Central memory CD8-positive, alpha-beta T cell (primary cell): ENCODE data around the gene ITCH.
"Not testable (repeated sequence)": the region's sequence is repeated elsewhere in the genome, so short reads cannot be mapped to it uniquely, and the experiment has no call there.

Experiments
- ATAC-seq: fragments of 150-1000 bp; cut with Tn5 transposase; replicated peaks from 2 replicates; pipeline ENCODE4 v1.10.0; 2022; ENCODE audit warnings: mild to moderate bottlenecking, moderate FRiP score, moderate number of reproducible peaks; ENCODE audit not compliant: poor library complexity, severe bottlenecking; ENCODE audit errors: extremely low read depth
- DNase-seq, 2 donors: peaks; one replicate each; pipeline ENCODE4 v3.0.0; 2021; ENCODE audit warnings: low spot score in 2 of 2
- H3K27ac Mint-ChIP-seq: one replicate; pipeline ENCODE4 v1.8.0; 2022; ENCODE audit warnings: low read depth, mild to moderate bottlenecking, moderate library complexity, mixed read lengths
- H3K27me3 Mint-ChIP-seq: one replicate; pipeline ENCODE4 v1.8.0; 2022; ENCODE audit warnings: mixed read lengths
- H3K36me3 Mint-ChIP-seq: one replicate; pipeline ENCODE4 v1.8.0; 2022; ENCODE audit warnings: mild to moderate bottlenecking, moderate library complexity, mixed read lengths; ENCODE audit not compliant: insufficient read depth
- H3K4me1 Mint-ChIP-seq: one replicate; pipeline ENCODE4 v1.8.0; 2022; ENCODE audit warnings: mixed read lengths
- H3K4me3 Mint-ChIP-seq: one replicate; pipeline ENCODE4 v1.8.0; 2022; ENCODE audit warnings: mild to moderate bottlenecking, moderate library complexity, mixed read lengths
- H3K9me3 Mint-ChIP-seq: one replicate; pipeline ENCODE4 v1.8.0; 2022; ENCODE audit warnings: mixed read lengths

Gene ITCH

GRCh38 chr20:34495307-34495706 is 132.2 kb downstream of the ITCH start:
- ATAC-seq (no peak), DNase-seq (no peak)
- Mint-ChIP-seq H3K27me3 (no peaks in the 10 kb centered on the region), H3K4me1 (peaks cover 39% of the 10 kb centered on the region), H3K4me3 (no peak overlapping the region), H3K9me3 (peaks cover 2% of the 10 kb centered on the region), H3K27ac (peak overlapping the region; percentile 7), H3K36me3 (peaks cover 52% of the 10 kb centered on the region)

- Mint-ChIP-seq H3K4me1 (peaks cover 45% of the 10 kb centered on the region), H3K4me3 (no peak overlapping the region), H3K9me3 (peaks cover 8% of the 10 kb centered on the region), H3K27ac (no peak overlapping the region), H3K27me3 (no peaks in the 10 kb centered on the region), H3K36me3 (peaks cover 47% of the 10 kb centered on the region)
- DNase-seq: no peak
- no peak for ATAC-seq
Measured at GRCh38 chr20:34495916-34496315, 132.8 kb downstream of the ITCH start.

DNA sequence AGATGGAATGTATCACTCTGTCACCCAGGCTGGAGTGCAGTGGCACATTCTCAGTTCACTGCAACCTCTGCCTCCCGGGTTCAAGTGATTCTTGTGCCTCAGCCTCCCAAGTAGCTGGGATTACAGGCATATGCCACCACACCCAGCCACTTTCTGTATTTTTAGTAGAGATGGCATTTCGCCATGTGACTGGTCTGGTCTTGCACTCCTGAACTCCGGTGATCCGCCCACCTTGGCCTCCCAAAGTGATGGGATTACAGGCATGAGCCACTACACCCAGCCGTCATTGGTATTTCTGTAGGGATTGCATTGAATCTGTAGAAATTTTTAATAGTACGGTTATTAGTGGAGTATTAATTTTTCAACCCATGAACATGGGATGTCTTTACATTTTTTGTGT is 134.5 kb downstream of the ITCH start:
- H3K9me3 Mint-ChIP-seq, H3K4me3 Mint-ChIP-seq, DNase-seq, H3K27ac Mint-ChIP-seq, ATAC-seq, H3K27me3 Mint-ChIP-seq: not testable (repeated sequence)
- peaks cover 45% of the 10 kb centered on the region for H3K4me1 Mint-ChIP-seq
- H3K36me3 Mint-ChIP-seq: peaks cover 46% of the 10 kb centered on the region

DNA sequence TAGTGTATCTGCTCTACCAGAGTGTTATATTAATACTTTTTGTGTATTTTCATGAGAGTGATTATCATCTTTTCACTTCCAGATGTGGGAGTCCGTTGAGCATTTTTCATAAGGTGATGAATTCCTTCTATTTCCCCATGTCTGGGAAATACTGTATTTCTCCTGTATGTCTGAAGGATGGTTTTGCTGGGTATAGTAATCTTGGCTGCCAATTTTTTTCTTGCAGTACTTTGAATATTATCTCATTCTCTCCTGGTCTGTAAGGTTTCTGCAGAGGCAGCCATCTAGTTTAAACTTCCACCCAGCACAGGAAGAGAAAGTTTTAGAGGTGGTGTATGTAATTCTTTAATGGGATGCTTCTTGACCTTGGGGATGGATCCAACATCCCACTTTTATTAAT is 137.8 kb downstream of the ITCH start:
- Mint-ChIP-seq H3K36me3 (peaks cover 48% of the 10 kb centered on the region), H3K9me3 (peaks cover 8% of the 10 kb centered on the region), H3K4me3 (peak overlapping the region; percentile 6)

DNA sequence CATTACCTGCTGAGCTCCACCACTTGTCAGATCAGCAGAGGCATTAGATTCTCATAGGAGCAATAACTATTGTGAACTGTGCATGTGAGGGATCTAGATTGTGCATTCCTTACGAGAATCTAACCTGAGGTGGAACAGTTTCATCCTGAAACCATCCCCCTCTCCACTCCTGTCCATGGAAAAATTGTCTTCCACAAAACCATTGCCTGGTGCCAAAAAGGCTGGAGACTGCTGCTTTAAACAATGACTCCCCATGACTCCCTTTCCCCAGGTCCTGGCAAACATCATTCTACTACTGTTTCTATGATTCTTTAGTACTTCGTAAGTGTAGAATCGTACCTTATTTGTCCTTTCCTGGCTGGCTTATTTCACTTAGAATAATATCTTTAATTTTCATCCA is 143.4 kb downstream of the ITCH start:
- Mint-ChIP-seq H3K4me1 (no peaks in the 10 kb centered on the region), H3K27ac (no peak overlapping the region), H3K9me3 (no peaks in the 10 kb centered on the region), H3K36me3 (peaks cover 59% of the 10 kb centered on the region), H3K4me3 (no peak overlapping the region), H3K27me3 (no peaks in the 10 kb centered on the region)
- ATAC-seq: no peak
- no peak for DNase-seq

More for the DNA sequence above, 137.8 kb downstream of the ITCH start:
- ATAC-seq (no peak), DNase-seq (no peak)
- Mint-ChIP-seq H3K27ac (peak overlapping the region; percentile 19), H3K27me3 (no peaks in the 10 kb centered on the region), H3K4me1 (peaks cover 34% of the 10 kb centered on the region)

GRCh38 chr20:34507702-34508413 is 144.8 kb downstream of the ITCH start:
- DNase-seq: no peak
- H3K36me3 Mint-ChIP-seq: peaks cover 63% of the 10 kb centered on the region
- H3K4me1 Mint-ChIP-seq: peaks cover 6% of the 10 kb centered on the region
- no peak for ATAC-seq
- H3K27ac Mint-ChIP-seq: no peak overlapping the region
- no peak overlapping the region for H3K4me3 Mint-ChIP-seq
- no peaks in the 10 kb centered on the region for H3K27me3 Mint-ChIP-seq
- no peaks in the 10 kb centered on the region for H3K9me3 Mint-ChIP-seq

- ATAC-seq: no peak
- H3K9me3 Mint-ChIP-seq: no peaks in the 10 kb centered on the region
- H3K4me1 Mint-ChIP-seq: peaks cover 24% of the 10 kb centered on the region
- H3K4me3 Mint-ChIP-seq: no peak overlapping the region
- no peak for DNase-seq
- no peaks in the 10 kb centered on the region for H3K27me3 Mint-ChIP-seq
- peaks cover 50% of the 10 kb centered on the region for H3K36me3 Mint-ChIP-seq
- H3K27ac Mint-ChIP-seq: peak overlapping the region; percentile 51
Measured at GRCh38 chr20:34510575-34510974, 147.5 kb downstream of the ITCH start.

DNA sequence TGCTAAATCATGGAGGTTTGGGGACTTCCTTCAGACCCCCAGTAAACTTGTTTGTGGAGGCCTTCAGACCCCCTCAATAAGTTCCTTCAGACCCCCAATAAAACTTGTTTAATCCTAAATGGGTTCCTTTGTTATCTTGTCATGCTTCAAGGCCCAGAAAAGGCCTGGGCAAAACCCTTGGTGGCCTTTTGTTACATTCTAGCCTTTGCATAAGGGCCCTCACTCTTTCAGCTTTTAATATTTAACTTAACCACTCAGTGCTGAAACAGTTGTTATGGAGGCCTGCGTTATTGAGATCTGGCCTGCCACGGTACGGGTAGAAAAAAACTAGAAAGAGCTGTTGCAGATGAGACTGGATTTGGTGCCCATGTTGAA is 148.8 kb downstream of the ITCH start:
- Mint-ChIP-seq H3K27me3 (no peaks in the 10 kb centered on the region), H3K36me3 (peaks cover 47% of the 10 kb centered on the region), H3K4me1 (peaks cover 34% of the 10 kb centered on the region), H3K27ac (peak overlapping the region; percentile 77), H3K9me3 (no peaks in the 10 kb centered on the region), H3K4me3 (no peak overlapping the region)
- ATAC-seq (no peak), DNase-seq (no peak)

GRCh38 chr20:34512266-34512954 is 149.3 kb downstream of the ITCH start:
- no peaks in the 10 kb centered on the region for H3K9me3 Mint-ChIP-seq
- no peak overlapping the region for H3K4me3 Mint-ChIP-seq

GRCh38 chr20:34512955-34513419 is 149.9 kb downstream of the ITCH start:
- H3K9me3 Mint-ChIP-seq: no peaks in the 10 kb centered on the region
- no peak for DNase-seq
- H3K36me3 Mint-ChIP-seq: peaks cover 39% of the 10 kb centered on the region

More at GRCh38 chr20:34512266-34512954, 149.3 kb downstream of the ITCH start:
- H3K27me3 Mint-ChIP-seq: no peaks in the 10 kb centered on the region
- peaks cover 44% of the 10 kb centered on the region for H3K36me3 Mint-ChIP-seq
- peaks cover 34% of the 10 kb centered on the region for H3K4me1 Mint-ChIP-seq
- ATAC-seq (no peak), DNase-seq (no peak)
- peak overlapping the region; percentile 77 for H3K27ac Mint-ChIP-seq

GRCh38 chr20:34514034-34514433 is 151.0 kb downstream of the ITCH start:
- not testable (repeated sequence) for H3K9me3 Mint-ChIP-seq, ATAC-seq, H3K27me3 Mint-ChIP-seq, DNase-seq, H3K4me3 Mint-ChIP-seq
- Mint-ChIP-seq H3K36me3 (peaks cover 32% of the 10 kb centered on the region), H3K4me1 (peaks cover 45% of the 10 kb centered on the region), H3K27ac (peak overlapping the region; percentile 77)

More at GRCh38 chr20:34512955-34513419, 149.9 kb downstream of the ITCH start:
- Mint-ChIP-seq H3K4me3 (no peak overlapping the region), H3K27me3 (no peaks in the 10 kb centered on the region), H3K4me1 (peaks cover 38% of the 10 kb centered on the region), H3K27ac (peak overlapping the region; percentile 77)
- ATAC-seq: no peak

- Mint-ChIP-seq H3K27ac (peak overlapping the region; percentile 97), H3K4me1 (peaks cover 45% of the 10 kb centered on the region), H3K4me3 (peak overlapping the region; percentile 99), H3K27me3 (no peaks in the 10 kb centered on the region), H3K9me3 (no peaks in the 10 kb centered on the region), H3K36me3 (peaks cover 29% of the 10 kb centered on the region)
- ATAC-seq: peak; percentile 1
- DNase-seq: no peak
Measured at GRCh38 chr20:34514897-34515483, 151.9 kb downstream of the ITCH start.
